ENCODE results near the gene STPG2.

STPG2 gene

DNA sequence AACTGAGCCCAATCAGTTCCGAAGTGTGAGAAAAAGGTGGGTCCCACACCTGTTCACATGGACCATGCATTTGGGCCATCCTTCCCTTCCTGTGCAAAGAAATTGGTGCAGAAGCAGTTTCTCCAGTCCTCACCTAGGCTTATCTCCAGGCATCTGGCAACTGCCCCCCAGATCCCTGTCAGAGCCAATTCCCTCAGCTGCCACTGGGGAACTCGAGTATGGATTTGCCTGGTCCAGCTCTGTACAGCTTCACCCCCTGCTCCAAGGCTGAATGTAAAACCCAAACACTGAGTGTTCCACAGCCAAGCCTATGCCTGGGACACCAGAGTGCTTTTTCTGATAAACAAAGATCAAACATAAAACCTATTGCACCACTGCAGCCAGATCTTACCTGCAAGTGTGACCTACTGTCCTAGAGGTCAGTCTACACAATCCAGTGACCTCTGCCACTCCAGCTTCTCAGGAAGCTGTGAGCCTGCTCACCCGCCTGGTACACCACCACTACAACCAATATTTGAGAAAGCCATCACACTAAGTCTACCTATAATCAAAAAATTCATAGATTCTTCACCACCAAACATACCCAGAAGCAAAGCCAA is 136.4 kb downstream of the STPG2 start:
- Mint-ChIP-seq H3K4me3 (no peak overlapping the region), H3K36me3 (no peaks in the 10 kb centered on the region), H3K9me3 (peaks cover 20% of the 10 kb centered on the region), H3K4me1 (no peaks in the 10 kb centered on the region), H3K27ac (no peak overlapping the region)
- DNase-seq (ENCODE audit: low spot score in 2 of 2) (no peak), ATAC-seq (no peak)

GRCh38 chr4:98006060-98006459 is 137.2 kb downstream of the STPG2 start:
- Mint-ChIP-seq H3K4me3 (no peak overlapping the region), H3K27ac (no peak overlapping the region), H3K9me3 (peaks cover 19% of the 10 kb centered on the region), H3K4me1 (no peaks in the 10 kb centered on the region), H3K36me3 (no peaks in the 10 kb centered on the region)
- ATAC-seq (no peak), DNase-seq (ENCODE audit: low spot score in 2 of 2) (no peak)

DNA sequence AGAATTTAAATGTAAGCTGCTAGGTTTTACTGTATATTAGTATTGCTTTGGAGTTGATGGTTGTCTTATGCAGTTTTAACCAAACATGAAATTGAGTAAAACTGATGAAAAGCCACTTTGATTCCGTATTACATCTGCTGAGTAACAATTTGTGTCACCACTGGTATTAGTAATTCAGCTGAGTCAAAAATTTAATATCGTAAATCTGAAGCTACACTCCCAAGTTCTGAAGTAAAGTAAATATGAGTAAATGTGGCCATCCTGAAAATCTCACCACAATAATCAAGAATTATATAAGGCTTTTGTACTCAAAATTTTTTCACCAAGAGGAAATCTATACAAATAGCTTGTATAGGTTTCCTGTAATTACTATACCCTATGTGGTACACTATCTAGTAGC is 142.3 kb downstream of the STPG2 start:
- Mint-ChIP-seq H3K4me3 (no peak overlapping the region), H3K36me3 (no peaks in the 10 kb centered on the region)
- no peak for ATAC-seq

DNA sequence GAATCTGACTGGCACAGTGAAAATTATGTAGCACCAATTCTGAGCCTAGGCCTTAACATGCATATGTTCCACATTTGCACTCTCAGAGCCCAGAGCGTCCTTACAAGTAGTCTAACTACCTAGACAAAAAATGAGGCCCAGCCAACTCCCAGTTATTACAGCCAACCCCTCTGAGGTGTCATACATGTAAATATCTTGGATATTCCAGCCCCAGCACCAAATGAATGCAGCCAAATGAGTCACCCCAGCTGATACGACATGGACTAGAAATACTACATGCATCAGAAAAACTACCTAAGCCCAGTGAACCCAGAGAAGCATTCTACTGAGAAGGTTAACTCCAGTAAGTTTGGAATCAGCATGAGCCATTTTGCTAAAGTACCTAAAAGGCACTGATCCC is 145.1 kb downstream of the STPG2 start:
- ATAC-seq, result no peak
- peaks cover 12% of the 10 kb centered on the region for H3K9me3 Mint-ChIP-seq
- H3K36me3 Mint-ChIP-seq, result no peaks in the 10 kb centered on the region

More for the DNA sequence above, 142.3 kb downstream of the STPG2 start:
- peaks cover 5% of the 10 kb centered on the region for H3K9me3 Mint-ChIP-seq
- H3K4me1 Mint-ChIP-seq, result no peaks in the 10 kb centered on the region
- no peak for DNase-seq (ENCODE audit: low spot score in 2 of 2)
- H3K27ac Mint-ChIP-seq, result no peak overlapping the region

GRCh38 chr4:97994765-97995465 is 148.4 kb downstream of the STPG2 start:
- no peak overlapping the region for H3K27ac Mint-ChIP-seq
- H3K4me3 Mint-ChIP-seq, result no peak overlapping the region
- H3K36me3 Mint-ChIP-seq, result no peaks in the 10 kb centered on the region
- ATAC-seq (no peak), DNase-seq (ENCODE audit: low spot score in 2 of 2) (no peak)
- no peaks in the 10 kb centered on the region for H3K4me1 Mint-ChIP-seq
- H3K9me3 Mint-ChIP-seq, result peaks cover 12% of the 10 kb centered on the region

More for the DNA sequence above, 145.1 kb downstream of the STPG2 start:
- H3K4me1 Mint-ChIP-seq, result no peaks in the 10 kb centered on the region
- DNase-seq (ENCODE audit: low spot score in 2 of 2), result no peak
- no peak overlapping the region for H3K27ac Mint-ChIP-seq
- H3K4me3 Mint-ChIP-seq, result no peak overlapping the region

DNA sequence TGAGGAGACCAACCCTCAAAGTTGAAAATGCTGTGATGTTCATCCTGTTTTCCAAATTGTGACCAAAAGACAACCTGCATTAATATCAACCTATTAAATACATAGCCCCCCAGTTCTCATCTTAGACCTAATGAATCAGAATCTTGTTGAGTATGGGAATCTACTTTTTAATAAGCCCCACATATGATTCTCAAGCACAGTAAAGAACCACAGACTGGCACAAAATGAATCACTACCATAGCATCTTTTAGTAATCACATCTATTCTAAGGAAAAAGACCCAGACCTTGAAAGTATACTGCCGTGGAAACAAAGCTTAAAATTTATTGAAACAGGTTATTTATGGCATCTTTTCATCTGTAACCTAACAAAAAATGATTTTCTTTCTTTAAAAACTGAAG is 152.9 kb downstream of the STPG2 start:
- Mint-ChIP-seq H3K9me3 (peaks cover 8% of the 10 kb centered on the region), H3K4me1 (no peaks in the 10 kb centered on the region), H3K27ac (no peak overlapping the region), H3K4me3 (no peak overlapping the region), H3K36me3 (no peaks in the 10 kb centered on the region)
- no peak for DNase-seq (ENCODE audit: low spot score in 2 of 2)
- ATAC-seq, result no peak

- Mint-ChIP-seq H3K27ac (no peak overlapping the region), H3K4me1 (no peaks in the 10 kb centered on the region), H3K4me3 (no peak overlapping the region), H3K36me3 (no peaks in the 10 kb centered on the region), H3K9me3 (no peaks in the 10 kb centered on the region)
- no peak for ATAC-seq
- no peak for DNase-seq (ENCODE audit: low spot score in 2 of 2)
Observed at GRCh38 chr4:97987019-97987648, 156.1 kb downstream of the STPG2 start.

DNA sequence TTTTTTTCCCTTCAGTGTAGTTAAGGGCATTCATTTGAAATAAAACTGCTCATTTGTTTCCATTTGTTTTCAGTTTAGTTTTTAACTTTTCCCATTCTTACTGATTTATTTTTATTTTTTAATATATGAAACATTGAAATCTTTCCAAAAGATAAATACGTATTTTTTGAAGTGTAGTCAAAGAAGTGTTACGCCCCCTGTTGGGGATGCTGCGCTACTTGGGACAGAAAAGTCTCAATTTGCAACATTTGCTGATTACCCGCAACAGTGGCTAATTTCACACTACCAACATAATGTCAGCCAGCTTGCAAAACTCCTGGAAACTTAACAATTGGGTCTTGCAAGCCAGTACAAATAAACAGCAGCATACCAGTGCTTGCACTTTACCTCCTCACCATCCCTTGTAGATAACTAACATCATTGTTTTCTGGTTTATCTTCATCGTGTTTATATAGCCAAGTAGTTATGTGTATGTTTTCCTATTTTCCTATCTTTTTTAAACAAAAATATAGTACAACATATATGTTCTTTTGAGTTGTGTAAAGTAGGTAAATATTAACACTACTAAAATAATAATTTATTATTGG is 158.6 kb downstream of the STPG2 start:
- Mint-ChIP-seq H3K27ac (no peak overlapping the region), H3K4me1 (no peaks in the 10 kb centered on the region), H3K9me3 (no peaks in the 10 kb centered on the region), H3K4me3 (no peak overlapping the region), H3K36me3 (no peaks in the 10 kb centered on the region)
- DNase-seq (ENCODE audit: low spot score in 2 of 2) (no peak), ATAC-seq (no peak)

GRCh38 chr4:97978791-97979488 is 164.3 kb downstream of the STPG2 start:
- no peaks in the 10 kb centered on the region for H3K9me3 Mint-ChIP-seq
- no peak overlapping the region for H3K4me3 Mint-ChIP-seq
- H3K4me1 Mint-ChIP-seq, result no peaks in the 10 kb centered on the region
- ATAC-seq (no peak), DNase-seq (ENCODE audit: low spot score in 2 of 2) (no peak)
- no peaks in the 10 kb centered on the region for H3K36me3 Mint-ChIP-seq
- H3K27ac Mint-ChIP-seq, result no peak overlapping the region

GRCh38 chr4:97953171-97953941 is 189.9 kb downstream of the STPG2 start:
- no peaks in the 10 kb centered on the region for H3K4me1 Mint-ChIP-seq
- no peaks in the 10 kb centered on the region for H3K36me3 Mint-ChIP-seq
- no peak for DNase-seq (ENCODE audit: low spot score in 2 of 2)
- no peak for ATAC-seq
- no peak overlapping the region for H3K27ac Mint-ChIP-seq
- no peak overlapping the region for H3K4me3 Mint-ChIP-seq
- no peaks in the 10 kb centered on the region for H3K9me3 Mint-ChIP-seq

- Mint-ChIP-seq H3K9me3 (no peaks in the 10 kb centered on the region), H3K27ac (no peak overlapping the region), H3K4me1 (no peaks in the 10 kb centered on the region), H3K4me3 (no peak overlapping the region), H3K36me3 (no peaks in the 10 kb centered on the region)
- DNase-seq (ENCODE audit: low spot score in 2 of 2) (no peak), ATAC-seq (no peak)
Observed at GRCh38 chr4:97952763-97953162, 190.5 kb downstream of the STPG2 start.

GRCh38 chr4:97950836-97951235 is 192.4 kb downstream of the STPG2 start:
- H3K4me1 Mint-ChIP-seq, result no peaks in the 10 kb centered on the region
- no peak overlapping the region for H3K4me3 Mint-ChIP-seq
- H3K36me3 Mint-ChIP-seq, result no peaks in the 10 kb centered on the region
- DNase-seq (ENCODE audit: low spot score in 2 of 2) (no peak), ATAC-seq (no peak)
- no peaks in the 10 kb centered on the region for H3K9me3 Mint-ChIP-seq
- no peak overlapping the region for H3K27ac Mint-ChIP-seq

GRCh38 chr4:97942951-97943350 is 200.3 kb downstream of the STPG2 start:
- Mint-ChIP-seq H3K4me1 (no peaks in the 10 kb centered on the region), H3K36me3 (no peaks in the 10 kb centered on the region), H3K27ac (no peak overlapping the region), H3K4me3 (no peak overlapping the region), H3K9me3 (peaks cover 17% of the 10 kb centered on the region)
- no peak for ATAC-seq
- DNase-seq (ENCODE audit: low spot score in 2 of 2), result no peak

DNA sequence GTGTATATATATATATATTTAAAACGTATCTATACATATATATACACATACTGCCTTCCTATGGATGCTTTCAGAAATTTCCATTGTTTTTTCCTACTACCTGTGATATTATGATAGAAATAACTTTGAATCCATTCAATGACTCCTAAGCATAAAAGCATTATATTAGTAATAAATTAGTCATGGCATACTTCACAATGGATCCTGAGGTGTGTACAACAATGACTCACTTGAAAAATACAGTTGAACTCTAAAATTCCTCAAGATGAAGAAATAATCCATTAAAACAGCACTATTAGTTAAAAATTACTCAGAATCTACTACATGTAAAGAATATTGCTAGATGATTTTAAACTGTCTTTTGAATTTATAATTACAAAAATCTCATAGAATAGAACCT is 201.1 kb downstream of the STPG2 start:
- no peak overlapping the region for H3K27ac Mint-ChIP-seq
- no peak for ATAC-seq
- no peaks in the 10 kb centered on the region for H3K36me3 Mint-ChIP-seq
- H3K9me3 Mint-ChIP-seq, result peaks cover 22% of the 10 kb centered on the region
- no peak for DNase-seq (ENCODE audit: low spot score in 2 of 2)
- no peak overlapping the region for H3K4me3 Mint-ChIP-seq
- H3K4me1 Mint-ChIP-seq, result no peaks in the 10 kb centered on the region

- Mint-ChIP-seq H3K4me1 (no peaks in the 10 kb centered on the region), H3K36me3 (no peaks in the 10 kb centered on the region), H3K4me3 (no peak overlapping the region), H3K9me3 (peaks cover 38% of the 10 kb centered on the region), H3K27ac (no peak overlapping the region)
- DNase-seq (ENCODE audit: low spot score in 2 of 2) (no peak), ATAC-seq (no peak)
Observed at GRCh38 chr4:97938141-97938540, 205.1 kb downstream of the STPG2 start.

Data from stimulated activated effector memory CD8-positive, alpha-beta T cell treated with anti-CD3 and anti-CD28 coated beads, Interleukin-12 subunit alpha, Interleukin-12 subunit beta, amount 100 ng/mL, for 72 hours (primary cell).